ENCODE results near the gene THSD4. TPM values are rescaled to one million over a fixed set of nuclear protein-coding genes. Genes with fewer than 3 reads are reported as not detected.
"Not testable (repeated sequence)": the region's sequence is repeated elsewhere in the genome, so short reads cannot be mapped to it uniquely, and the experiment has no call there.

The THSD4 gene
- total RNA-seq, 4 donors from 2014 or later: 10.7 to 59.5 (median 49.0) TPM

DNA sequence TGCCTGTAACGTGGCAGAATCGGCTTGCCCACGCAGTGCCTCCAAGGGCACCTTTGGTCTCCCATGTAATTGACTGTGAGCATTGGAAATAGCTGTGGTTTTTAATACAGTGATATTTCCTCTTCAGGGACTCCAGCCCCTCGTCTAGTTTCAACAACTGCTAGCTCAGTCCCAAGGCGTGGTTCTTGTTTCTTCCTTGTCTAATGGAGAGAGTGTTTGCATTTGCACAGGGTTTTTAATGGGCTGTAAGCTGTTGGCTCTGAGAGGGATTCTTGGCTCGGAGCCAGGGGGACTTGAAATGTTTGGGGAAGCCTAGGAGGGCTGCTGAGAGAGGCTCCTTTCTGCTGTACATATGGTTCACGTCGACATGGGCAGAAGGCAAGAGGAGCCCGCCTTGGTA, 86.2 kb downstream of the THSD4 start:
- no peak overlapping the region for H3K4me3 ChIP-seq
- no peaks in the 10 kb centered on the region for H3K9me3 ChIP-seq
- no peaks in the 10 kb centered on the region for H3K27me3 ChIP-seq
- no peak for DNase-seq
- H3K27ac ChIP-seq: no peak overlapping the region
- no peaks in the 10 kb centered on the region for H3K4me1 ChIP-seq
- TF ChIP-seq, protein P1, sequence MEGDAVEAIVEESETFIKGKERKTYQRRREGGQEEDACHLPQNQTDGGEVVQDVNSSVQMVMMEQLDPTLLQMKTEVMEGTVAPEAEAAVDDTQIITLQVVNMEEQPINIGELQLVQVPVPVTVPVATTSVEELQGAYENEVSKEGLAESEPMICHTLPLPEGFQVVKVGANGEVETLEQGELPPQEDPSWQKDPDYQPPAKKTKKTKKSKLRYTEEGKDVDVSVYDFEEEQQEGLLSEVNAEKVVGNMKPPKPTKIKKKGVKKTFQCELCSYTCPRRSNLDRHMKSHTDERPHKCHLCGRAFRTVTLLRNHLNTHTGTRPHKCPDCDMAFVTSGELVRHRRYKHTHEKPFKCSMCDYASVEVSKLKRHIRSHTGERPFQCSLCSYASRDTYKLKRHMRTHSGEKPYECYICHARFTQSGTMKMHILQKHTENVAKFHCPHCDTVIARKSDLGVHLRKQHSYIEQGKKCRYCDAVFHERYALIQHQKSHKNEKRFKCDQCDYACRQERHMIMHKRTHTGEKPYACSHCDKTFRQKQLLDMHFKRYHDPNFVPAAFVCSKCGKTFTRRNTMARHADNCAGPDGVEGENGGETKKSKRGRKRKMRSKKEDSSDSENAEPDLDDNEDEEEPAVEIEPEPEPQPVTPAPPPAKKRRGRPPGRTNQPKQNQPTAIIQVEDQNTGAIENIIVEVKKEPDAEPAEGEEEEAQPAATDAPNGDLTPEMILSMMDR (IDR thresholded peaks at IDR 0.05): no peak
- TF ChIP-seq POLR2A (IDR thresholded peaks at IDR 0.05): no peak
- H3K36me3 ChIP-seq: no peaks in the 10 kb centered on the region

DNA sequence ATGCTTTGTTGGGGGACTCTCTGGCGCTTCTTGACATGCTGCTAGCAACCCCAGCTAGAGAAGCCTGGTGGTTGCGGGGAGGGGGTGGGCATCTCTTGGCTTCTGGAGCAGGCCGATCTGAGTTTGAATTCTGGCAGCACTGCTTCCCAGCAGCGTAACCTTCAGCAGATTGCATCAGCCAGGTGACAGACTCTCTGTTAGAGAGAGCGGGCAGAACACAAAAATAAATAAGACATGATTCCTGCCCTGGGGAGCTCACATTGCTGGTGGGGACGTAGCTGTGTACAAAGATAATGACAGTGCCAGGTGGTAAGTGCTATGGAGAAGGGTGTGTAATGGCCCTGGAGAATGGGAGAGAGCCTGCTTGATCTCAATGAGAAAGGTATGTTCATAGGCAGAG, 87.4 kb downstream of the THSD4 start:
- Histone ChIP-seq H3K4me3 (no peak overlapping the region), H3K27ac (no peak overlapping the region), H3K27me3 (no peaks in the 10 kb centered on the region), H3K36me3 (no peaks in the 10 kb centered on the region), H3K9me3 (no peaks in the 10 kb centered on the region), H3K4me1 (no peaks in the 10 kb centered on the region)
- TF ChIP-seq POLR2A (IDR thresholded peaks at IDR 0.05): no peak
- TF ChIP-seq, protein P1 (IDR thresholded peaks at IDR 0.05): no peak
- no peak for DNase-seq

DNA sequence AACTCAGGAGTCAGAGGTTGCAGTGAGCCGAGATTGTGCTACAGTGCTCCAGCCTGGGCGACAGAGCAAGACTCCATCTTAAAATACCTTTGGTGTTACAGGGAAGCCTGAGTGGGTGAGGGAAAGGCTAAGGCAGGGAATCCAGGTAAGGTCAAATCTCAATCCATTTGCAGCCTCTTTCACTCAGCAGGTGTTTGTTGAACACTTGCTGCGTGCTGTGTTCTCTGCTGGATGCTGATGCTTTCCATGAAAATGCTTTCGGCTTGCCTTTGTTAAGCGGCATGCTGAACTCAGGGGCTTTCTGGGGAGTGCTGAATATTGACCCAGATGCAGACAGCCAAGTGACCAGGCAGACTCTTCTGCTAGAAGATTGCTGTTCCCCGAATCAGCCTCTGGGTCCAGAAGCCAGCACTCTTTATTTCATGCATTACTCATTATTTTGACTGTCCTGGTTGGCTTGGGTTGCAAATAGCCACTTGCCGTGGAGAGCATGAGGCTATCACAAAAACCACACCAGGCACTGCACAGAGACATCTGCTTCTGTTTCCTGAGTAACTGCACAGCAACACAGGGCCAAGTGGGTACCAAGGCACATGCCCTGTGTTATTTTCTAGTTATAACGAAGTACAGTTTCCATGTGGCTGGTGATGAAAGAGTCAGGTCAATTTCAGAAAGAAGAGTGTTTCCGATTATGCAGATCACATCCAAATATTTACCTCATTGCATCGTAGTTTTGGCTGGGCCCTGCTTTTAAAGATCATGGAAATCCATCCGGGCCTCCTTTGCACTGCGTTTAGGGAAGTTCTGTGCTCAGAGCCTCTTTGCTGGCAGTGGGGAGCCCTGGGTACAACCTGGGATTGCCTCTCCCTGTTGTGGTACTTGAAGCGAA, 88.6 kb downstream of the THSD4 start:
- Histone ChIP-seq H3K4me3 (no peak overlapping the region), H3K27me3 (no peaks in the 10 kb centered on the region), H3K4me1 (no peaks in the 10 kb centered on the region), H3K36me3 (no peaks in the 10 kb centered on the region), H3K9me3 (no peaks in the 10 kb centered on the region), H3K27ac (no peak overlapping the region)
- DNase-seq: no peak
- TF ChIP-seq, protein P1 (IDR thresholded peaks at IDR 0.05): no peak
- TF ChIP-seq POLR2A (IDR thresholded peaks at IDR 0.05): no peak

DNA sequence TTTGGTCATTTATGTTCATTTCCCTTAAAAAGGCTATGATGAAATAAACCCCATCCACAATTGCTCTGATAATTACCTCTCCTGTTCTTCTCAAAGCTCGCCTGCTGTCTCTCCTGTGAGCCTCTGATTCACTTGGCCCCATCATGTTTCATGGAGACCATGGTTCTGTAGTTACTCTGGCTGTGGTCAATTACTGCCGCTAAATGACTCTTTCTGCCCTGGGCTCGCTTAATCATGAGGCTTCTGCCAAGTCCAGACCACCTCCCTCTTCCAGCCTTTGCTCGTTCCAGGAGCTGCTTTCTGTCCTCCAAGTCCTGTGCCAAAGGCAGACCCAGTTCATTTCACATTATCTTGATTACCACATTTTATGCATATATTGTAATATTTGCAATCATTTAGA, 91.9 kb downstream of the THSD4 start:
- Histone ChIP-seq H3K4me1 (no peaks in the 10 kb centered on the region), H3K4me3 (no peak overlapping the region), H3K27me3 (no peaks in the 10 kb centered on the region), H3K9me3 (no peaks in the 10 kb centered on the region), H3K27ac (no peak overlapping the region), H3K36me3 (no peaks in the 10 kb centered on the region)
- DNase-seq: no peak
- no peak for TF ChIP-seq POLR2A (IDR thresholded peaks at IDR 0.05)

DNA sequence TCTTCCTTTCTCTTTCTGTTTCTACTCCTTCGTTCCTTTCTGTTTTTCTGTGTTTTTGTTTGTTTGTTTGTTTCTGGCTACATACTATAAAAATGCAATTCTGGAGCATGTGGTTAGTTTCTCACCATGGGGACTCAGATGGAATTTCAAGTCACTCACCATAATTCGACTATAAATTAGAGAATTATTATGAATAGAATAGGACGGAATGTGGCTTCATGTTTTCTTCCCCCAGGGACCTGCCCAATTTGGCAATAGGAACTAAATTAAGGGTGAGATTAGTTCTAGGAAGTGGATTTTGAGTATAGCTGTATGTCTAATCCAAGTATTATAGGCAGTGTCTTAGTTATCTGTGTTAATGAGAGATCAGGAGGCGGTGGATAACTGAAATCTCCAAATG, 96.9 kb downstream of the THSD4 start:
- no peak for DNase-seq
- H3K27me3 ChIP-seq: no peaks in the 10 kb centered on the region
- H3K27ac ChIP-seq: no peak overlapping the region
- H3K4me3 ChIP-seq: no peak overlapping the region
- H3K9me3 ChIP-seq: no peaks in the 10 kb centered on the region
- TF ChIP-seq, protein P1 (IDR thresholded peaks at IDR 0.05): no peak
- TF ChIP-seq POLR2A (IDR thresholded peaks at IDR 0.05): no peak
- H3K36me3 ChIP-seq: no peaks in the 10 kb centered on the region
- no peaks in the 10 kb centered on the region for H3K4me1 ChIP-seq

DNA sequence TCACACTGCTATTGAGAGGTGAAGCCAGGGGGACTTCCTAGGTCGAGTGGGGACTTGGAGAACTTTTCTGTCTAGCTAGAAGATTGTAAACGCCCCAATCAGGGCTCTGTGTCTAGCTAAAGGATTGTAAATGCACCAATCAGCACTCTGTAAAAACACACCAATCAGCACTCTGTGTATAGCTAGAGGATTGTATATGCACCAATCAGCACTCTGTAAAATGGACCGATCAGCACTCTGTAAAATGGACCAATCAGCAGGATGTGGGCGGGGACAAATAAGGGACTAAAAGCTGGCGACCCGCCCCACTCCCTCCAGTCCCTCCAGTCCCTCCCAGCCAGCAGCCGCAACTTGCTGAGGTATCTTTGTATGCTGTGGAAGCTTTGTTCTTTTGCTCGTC, 98.7 kb downstream of the THSD4 start:
- not testable (repeated sequence) for H3K4me3 ChIP-seq, H3K36me3 ChIP-seq, H3K9me3 ChIP-seq, H3K27ac ChIP-seq, H3K27me3 ChIP-seq, H3K4me1 ChIP-seq, DNase-seq
